Suppressor macrophage (primary cell): Measurements from ENCODE around the gene ANKRD36C.
"Not testable (repeated sequence)": the region's sequence is repeated elsewhere in the genome, so short reads cannot be mapped to it uniquely, and the experiment has no call there.

Experiments used
- DNase-seq, 4 experiments: peaks; one replicate each; pipeline ENCODE4 v3.0.0-alpha.2; 2020 to 2022
- total RNA-seq, 17 experiments: gene quantifications; one replicate each; lab custom pipeline; 2026; ENCODE audit warnings: mixed read lengths in 6 of 17, inconsistent platforms in 3 of 17; lab: John Stamatoyannopoulos, UW

The ANKRD36C gene
- total RNA-seq: 4.8 to 68.7 (median 39.9) reads per million in 17 experiments

- DNase-seq: peak; percentile 29 to 47 (median 42)
Measured at GRCh38 chr2:95991351-95992094, at the start of gene ANKRD36C. TSS of gene ANKRD36C (minus strand) at chr2:95991824. CDS start at chr2:95991708, 116 bp downstream.

- DNase-seq: not testable (repeated sequence)
Measured at GRCh38 chr2:96035554-96035953, 43.9 kb upstream of the ANKRD36C start.

DNA sequence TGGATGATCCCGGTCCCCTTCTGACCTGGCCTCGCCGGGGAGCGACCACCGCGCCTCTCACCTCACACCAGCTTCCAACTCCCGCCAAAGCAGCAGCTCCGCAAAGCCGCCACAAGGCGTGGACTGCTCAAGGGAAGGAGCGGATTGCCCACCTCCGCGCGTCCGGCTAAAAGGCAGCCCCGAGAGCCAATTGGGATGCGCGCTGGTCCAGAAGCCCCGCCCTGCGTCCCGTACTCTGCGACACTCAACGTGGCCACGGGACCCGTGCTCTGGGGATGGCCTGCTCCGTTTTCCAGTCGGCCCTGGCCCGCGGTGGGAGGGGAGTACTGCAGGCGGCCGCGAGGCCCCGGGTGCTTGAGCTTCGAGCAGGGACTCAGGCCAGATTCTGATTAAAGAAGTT is 43.2 kb upstream of the ANKRD36C start, which contains the start of gene GPAT2:
Gene GPAT2, minus strand, starts transcription at position 125 of the 400 bp plus-strand sequence. CDS start 2,557 bp downstream, outside the sequence.
- not testable (repeated sequence) for DNase-seq

DNA sequence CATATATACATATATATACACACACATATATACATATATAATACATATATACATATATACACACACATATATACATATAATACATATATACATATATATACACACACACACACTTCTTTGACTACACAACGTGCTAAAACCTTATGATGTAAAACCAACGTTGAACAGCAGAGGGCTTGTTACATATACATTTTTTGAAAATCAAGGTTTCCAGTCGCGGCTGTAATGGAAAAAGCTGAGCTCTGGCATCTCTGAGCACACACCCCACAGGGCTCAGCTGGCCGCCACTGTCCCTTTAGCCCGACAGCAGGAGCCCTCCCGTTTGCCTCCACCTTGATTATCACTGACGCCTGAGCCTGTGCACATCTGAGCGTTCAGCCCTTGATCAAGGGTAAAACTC is 42.4 kb upstream of the ANKRD36C start:
- DNase-seq: not testable (repeated sequence)

GRCh38 chr2:96027725-96028325 is 36.2 kb upstream of the ANKRD36C start:
- not testable (repeated sequence) for DNase-seq

GRCh38 chr2:96025755-96026154 is 34.1 kb upstream of the ANKRD36C start:
- not testable (repeated sequence) for DNase-seq

DNA sequence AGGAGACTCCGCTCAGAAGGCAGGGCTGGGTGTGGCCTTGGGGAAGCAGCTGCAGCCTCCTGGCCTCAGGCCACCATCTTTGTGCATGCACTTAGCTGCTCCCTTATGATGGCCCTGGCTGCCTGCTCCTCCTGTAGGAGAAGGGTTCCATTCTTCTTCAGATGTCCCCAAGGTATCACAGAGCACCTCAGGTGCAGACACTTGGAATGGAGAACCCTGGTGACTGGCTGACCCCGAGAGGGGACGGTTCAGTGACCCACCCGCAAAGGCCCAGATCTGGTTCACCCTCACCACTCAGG is 33.5 kb upstream of the ANKRD36C start:
- no peak for DNase-seq

DNA sequence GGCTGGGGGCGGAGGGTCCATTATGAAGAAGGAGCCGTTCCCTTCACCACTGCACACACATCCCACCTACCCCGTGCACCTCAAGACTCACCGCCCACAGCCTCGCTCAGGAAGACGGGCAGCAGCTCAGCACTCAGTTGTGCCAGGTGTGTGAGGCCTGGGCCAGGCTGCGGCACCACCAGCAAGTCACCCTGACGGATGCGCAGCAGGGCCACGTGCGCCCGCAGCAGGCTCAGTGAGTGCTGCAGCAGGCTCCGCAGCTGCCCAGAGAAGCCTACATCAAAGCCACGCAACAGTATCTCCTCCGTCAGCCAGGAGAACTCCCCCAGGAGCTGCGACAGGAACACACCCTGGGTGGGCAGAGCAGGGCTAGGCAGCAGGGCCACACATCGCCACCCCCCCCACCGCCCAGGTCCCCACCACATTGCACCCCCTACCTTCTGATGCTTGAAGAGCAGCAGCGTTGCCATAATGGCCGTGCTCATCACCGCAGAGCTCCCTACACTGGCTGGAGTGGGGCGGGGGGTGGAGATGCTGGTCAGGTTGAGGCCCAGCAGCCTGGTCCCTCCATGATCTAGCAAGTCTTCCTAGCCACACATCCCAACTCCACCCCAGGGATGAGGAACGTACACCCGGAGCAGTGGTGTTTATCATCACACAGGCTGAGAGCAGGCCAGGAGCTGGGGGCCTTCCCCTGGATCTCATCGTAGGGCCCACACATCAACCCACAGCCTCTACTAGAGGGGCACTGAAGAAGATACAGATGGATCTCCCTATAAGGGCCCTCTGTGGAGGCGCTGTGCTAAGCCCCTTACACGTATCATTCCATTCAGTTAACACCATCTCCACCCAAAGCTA is 32.9 kb upstream of the ANKRD36C start:
- DNase-seq: peak in 1 of 4 experiments; percentile 3

GRCh38 chr2:96023701-96024100 is 32.1 kb upstream of the ANKRD36C start:
- not testable (repeated sequence) for DNase-seq

DNA sequence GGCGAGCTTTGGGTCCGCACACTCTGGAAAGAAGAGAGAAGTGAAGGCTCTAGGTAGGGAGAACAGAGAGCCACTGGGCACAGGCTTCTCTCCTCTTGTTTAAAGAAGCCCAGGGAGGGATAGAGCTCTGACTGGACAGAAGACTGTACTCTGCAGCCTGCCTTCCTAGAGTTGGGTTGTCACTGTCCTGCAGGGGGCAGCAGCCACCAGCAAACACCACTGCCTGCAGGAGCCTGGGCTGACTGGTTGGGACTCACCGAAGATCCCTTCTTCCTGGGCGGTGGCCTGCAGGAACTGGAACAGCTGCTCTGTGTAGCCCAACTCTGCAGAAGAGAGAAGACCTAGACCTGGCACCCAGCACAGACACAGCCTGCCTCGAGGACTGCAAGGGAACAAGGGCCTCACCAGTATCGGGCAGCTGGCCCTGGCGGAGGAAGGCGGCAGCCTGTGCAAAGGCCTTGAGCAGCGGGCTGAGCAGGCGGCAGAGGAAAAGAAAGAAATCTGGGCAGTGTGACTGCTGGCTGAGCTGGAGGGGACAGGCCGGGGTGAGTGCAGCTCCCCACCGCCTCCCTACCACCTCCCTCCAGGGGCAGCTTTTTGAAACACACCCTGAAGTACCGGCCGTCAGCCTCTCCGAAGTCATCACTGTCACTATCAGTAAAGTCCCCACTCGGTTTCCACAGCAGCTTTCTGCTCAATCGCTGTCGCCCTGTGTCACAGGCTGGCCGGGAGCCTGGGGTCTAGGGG is 31.2 kb upstream of the ANKRD36C start:
- DNase-seq: peak; percentile 85 to 92 (median 90)

GRCh38 chr2:96022126-96022525 is 30.5 kb upstream of the ANKRD36C start:
- not testable (repeated sequence) for DNase-seq

DNA sequence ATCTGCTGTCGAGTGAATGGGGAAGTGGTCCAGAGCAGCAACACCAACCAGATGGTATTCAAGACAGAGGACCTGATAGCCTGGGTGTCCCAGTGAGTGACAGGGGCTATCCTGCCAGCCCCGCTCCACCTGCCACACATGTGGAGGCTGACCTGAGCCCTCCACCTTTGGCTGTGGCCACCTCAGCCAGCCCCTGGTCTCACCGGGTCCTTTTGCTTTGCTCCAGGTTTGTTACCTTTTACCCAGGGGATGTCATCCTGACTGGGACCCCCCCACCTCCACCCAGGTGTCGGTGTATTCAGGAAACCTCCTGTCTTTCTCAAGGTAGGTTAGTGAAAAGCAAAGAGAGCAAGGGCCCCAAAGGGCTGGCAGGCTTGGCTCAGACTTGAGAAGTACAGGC is 29.5 kb upstream of the ANKRD36C start:
- not testable (repeated sequence) for DNase-seq

DNA sequence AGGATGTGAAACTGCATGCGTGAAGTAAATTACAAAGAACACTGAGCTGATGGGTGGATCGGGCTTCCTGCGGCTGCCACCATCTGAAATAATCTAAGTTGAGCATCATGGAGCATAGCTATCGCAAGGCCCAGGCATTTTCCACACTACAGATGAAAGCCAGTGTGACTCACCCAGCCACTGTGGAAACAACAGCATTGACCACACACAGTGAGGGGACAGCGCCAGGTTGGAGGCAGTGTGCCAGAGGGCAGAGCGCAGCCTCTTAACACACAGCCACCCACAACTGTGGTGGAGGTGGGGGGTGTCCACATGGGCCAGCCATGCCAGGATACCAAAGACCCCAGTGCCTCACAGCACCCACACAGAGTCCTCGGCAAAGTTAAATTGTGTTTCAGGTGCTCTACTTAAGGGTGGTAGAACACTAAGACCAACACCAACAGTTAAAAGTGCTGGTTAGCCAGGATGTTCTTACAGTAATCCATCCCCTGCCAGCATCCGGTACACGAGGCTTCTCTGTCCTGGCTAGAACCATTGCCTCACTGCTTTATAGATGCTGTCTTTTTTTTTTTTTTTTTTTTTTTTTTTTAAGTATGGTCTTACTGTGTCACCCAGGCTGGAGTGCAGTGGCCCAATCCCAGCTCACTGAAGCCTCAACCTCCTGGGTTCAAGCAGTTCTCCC is 28.4 kb upstream of the ANKRD36C start:
- DNase-seq: not testable (repeated sequence)

DNA sequence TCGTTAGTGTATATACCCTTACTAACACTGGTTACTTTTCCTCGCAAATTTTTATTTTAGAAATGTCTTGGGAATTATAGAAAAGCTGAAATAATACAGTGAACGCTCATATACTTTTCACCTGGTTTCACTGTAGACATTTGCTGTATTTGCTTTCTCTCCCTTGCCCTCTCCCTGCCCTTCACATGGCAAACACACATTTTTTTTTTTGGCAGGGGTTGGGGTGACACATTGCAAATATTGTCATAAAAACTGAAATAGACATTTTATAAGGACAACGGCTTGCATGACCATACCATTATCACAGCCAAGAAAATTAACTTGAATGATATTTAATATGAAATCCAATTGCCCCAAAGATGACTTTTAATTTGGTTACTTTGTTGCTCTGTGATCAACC is 24.7 kb upstream of the ANKRD36C start:
- DNase-seq: not testable (repeated sequence)

- DNase-seq: not testable (repeated sequence)
Measured at GRCh38 chr2:96012792-96013264, 21.2 kb upstream of the ANKRD36C start.

DNA sequence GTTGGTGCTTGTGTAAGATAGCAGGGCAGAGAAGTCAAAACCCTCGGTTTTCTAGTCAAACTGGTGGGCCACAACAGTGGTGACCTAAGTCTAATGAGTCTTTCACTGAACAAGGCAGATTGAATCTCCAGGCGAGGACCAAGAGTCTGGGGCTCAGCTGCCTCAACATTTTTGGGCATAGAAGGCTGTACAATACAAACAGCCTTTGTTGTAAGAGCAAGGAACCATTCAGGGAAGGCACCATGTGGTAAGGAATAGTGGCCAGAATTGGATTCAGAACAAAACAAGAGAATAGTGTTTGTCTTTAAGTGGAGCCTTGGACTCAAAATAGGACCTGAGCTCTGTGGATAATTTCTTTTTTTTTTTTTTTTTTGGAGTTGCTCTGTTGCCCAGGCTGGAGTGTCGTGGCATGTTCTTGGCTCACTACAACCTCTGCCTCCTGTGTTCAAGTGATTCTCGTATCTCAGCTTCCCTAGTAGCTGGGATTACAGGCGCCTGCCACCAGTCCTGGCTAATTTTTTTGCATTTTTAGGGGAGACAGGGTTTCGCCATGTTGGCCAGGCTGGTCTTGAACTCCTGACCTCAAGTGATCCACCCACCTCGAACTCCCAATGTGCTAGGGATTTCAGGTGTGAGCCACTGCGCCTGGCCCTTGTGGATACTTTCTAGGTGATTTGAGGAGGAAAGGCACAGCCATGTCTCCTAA is 20.6 kb upstream of the ANKRD36C start:
- DNase-seq: not testable (repeated sequence)

DNA sequence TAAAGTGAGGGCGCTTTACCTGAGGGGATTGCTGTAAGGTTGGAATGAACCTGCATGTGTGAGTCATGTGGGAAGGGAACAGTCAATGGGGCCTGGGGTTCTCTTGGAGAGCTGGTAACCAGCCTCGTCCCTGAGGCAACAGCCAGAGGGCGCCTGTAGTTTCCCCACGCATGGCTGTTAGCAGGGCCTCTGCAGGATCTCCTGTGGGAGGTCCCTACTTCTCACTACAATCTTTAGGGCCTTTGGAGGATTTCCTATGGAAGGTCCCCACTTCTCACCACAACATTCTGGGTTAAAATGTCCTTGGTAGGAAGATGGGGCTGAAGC is 19.5 kb upstream of the ANKRD36C start:
- DNase-seq: peak; percentile 30 to 66 (median 54)

DNA sequence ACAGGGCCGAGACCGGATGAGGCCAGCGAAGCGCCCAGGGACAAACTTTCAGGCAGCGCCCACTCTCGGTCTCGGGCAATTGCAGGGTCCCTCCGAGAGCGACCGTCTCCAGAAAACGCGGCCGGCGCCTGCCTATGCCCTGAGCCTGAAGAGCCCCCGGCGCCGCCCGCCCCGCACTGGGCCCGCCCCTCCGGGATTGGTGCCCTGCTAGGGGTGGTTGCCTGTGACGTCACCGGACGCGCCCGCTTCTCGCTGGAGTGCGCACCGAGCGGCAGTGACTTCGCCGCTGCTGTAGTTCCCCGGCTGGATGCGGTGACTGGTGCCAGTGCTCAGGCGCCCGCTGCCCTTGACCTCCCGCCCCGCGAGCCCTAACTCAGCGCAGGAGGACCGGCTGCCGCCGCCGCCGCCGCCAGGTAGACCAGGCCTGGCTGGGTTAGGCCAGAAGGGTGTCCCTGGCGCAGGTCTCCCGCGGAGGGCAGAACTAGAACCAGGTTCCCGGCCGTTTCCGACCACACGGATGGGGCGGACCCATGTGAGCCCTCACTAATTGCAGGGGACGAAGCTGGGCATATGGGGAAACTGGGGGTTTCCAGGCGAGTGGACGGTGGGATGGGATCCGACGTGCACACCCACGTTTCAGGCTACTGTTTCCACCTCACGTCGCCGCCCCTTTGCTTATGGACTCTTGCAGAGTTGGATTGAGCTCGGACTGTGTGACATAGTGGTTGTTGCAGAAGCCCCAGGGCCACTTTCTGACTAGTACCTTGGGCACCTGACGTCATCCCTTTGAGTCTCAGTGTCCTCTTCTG is 18.9 kb upstream of the ANKRD36C start:
- peak; percentile 87 to 96 (median 92) for DNase-seq

- DNase-seq: not testable (repeated sequence)
Measured at GRCh38 chr2:96009833-96010232, 18.2 kb upstream of the ANKRD36C start.

DNA sequence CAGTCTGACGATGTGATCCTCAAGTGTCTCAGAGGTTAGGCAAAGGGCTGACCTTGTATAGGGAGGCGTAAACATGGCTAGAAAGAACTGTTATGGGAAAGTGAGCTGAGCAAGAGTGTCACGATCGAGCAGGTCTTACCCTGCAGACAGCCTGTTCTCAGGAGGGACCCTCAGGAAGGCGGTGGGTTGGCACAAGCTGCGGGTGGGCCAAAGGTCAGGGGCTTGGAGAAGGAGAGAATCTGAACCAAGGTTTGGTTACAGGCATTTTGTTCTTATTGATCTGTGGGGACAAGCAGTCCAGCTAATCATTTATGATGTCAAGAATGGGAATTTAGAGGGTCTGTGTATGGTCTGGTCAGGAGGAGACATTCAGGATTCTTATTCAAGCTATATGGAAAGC is 16.4 kb upstream of the ANKRD36C start:
- DNase-seq: not testable (repeated sequence)
